NB4 (cell line): ENCODE results near the gene LAMC2.

Source experiments
- DNase-seq: peaks from one replicate; pipeline ENCODE4 v3.0.0; 2010; ENCODE audit warnings: low read depth
- H3K4me3 ChIP-seq: one replicate; pipeline ENCODE4 v1.5.1; 2011; ENCODE audit warnings: mild to moderate bottlenecking, low read depth, low read length, moderate library complexity
- CTCF ChIP-seq: IDR thresholded peaks from one replicate; pipeline ENCODE4 v1.5.1; 2012; ENCODE audit warnings: low read depth, low read length
- MAX ChIP-seq: IDR thresholded peaks from 2 replicates; pipeline ENCODE4 v1.6.1; 2011; ENCODE audit warnings: low read depth, low read length
- MYC ChIP-seq: IDR thresholded peaks from 2 replicates; pipeline ENCODE4 v1.6.1; 2011; ENCODE audit warnings: low read depth, low read length
- POLR2A ChIP-seq: IDR thresholded peaks from 2 replicates; pipeline ENCODE4 v1.6.1; 2011; ENCODE audit warnings: mild to moderate bottlenecking; ENCODE audit not compliant: insufficient read length; ENCODE audit errors: extremely low read depth

Gene LAMC2

GRCh38 chr1:183206538-183207122 is 20.6 kb downstream of the LAMC2 start:
- no peak for DNase-seq
- no peak overlapping the region for H3K4me3 ChIP-seq
- no peak for TF ChIP-seq CTCF
- no peak for TF ChIP-seq MYC
- no peak for TF ChIP-seq POLR2A

- H3K4me3 ChIP-seq: no peak overlapping the region
- peak; percentile 82 for DNase-seq
- TF ChIP-seq POLR2A: no peak
- TF ChIP-seq CTCF: no peak
- TF ChIP-seq MYC: no peak
- TF ChIP-seq MAX: no peak
These were observed 23.6 kb downstream of the LAMC2 start for GRCh38 chr1:183209533-183210158.

GRCh38 chr1:183210681-183211080 is 24.6 kb downstream of the LAMC2 start:
- no peak overlapping the region for H3K4me3 ChIP-seq
- DNase-seq: no peak
- TF ChIP-seq MYC (no peak), MAX (no peak; the same call in 1 of the 2 replicates), POLR2A (no peak), CTCF (no peak)

GRCh38 chr1:183212870-183213269 is 26.8 kb downstream of the LAMC2 start:
- no peak overlapping the region for H3K4me3 ChIP-seq
- DNase-seq: no peak
- no peak for TF ChIP-seq POLR2A
- no peak for TF ChIP-seq CTCF
- no peak for TF ChIP-seq MAX
- TF ChIP-seq MYC: no peak

- DNase-seq: no peak
- H3K4me3 ChIP-seq: no peak overlapping the region
- TF ChIP-seq MAX (no peak), MYC (no peak), POLR2A (no peak), CTCF (no peak)
These were observed 28.2 kb downstream of the LAMC2 start for GRCh38 chr1:183214021-183214970.
